C1 segment of cervical spinal cord (tissue), 14 donors: ENCODE results near the gene FCRLA.
"Not testable (repeated sequence)": the region's sequence is repeated elsewhere in the genome, so short reads cannot be mapped to it uniquely, and the experiment has no call there.

Experiments
- DNase-seq, 14 donors: peaks; one replicate each; lab custom pipeline; 2025; lab: John Stamatoyannopoulos, UW

FCRLA gene

GRCh38 chr1:161705537-161705936 is 1.5 kb upstream of the FCRLA start:
- DNase-seq = no peak

- DNase-seq = no peak
These were observed 932 bp upstream of the FCRLA start for GRCh38 chr1:161706113-161706481.

- no peak for DNase-seq
These were observed 474 bp downstream of the FCRLA start for GRCh38 chr1:161707503-161707902.

- no peak for DNase-seq
These were observed 2.3 kb downstream of the FCRLA start for GRCh38 chr1:161709373-161709772.

GRCh38 chr1:161710560-161710959 is 3.5 kb downstream of the FCRLA start:
- DNase-seq = no peak

GRCh38 chr1:161718559-161719324 is 11.7 kb downstream of the FCRLA start:
- DNase-seq = no peak

GRCh38 chr1:161719325-161719611 is 12.2 kb downstream of the FCRLA start:
- DNase-seq = no peak

- DNase-seq = no peak
These were observed 13.4 kb downstream of the FCRLA start for GRCh38 chr1:161720422-161720821.

- DNase-seq = no peak
These were observed 14.1 kb downstream of the FCRLA start, which contains the start of gene FCRLB for GRCh38 chr1:161720956-161721737. Gene FCRLB (plus strand): TSS chr1:161721544. CDS start chr1:161722673, 1,129 bp downstream.

- DNase-seq = peak in 1 of 14 donors; percentile 10
These were observed 14.8 kb downstream of the FCRLA start for GRCh38 chr1:161721738-161722343.

GRCh38 chr1:161722406-161722805 is 15.4 kb downstream of the FCRLA start:
- no peak for DNase-seq

- DNase-seq = no peak
These were observed 16.6 kb downstream of the FCRLA start for GRCh38 chr1:161723459-161724141.

GRCh38 chr1:161725258-161725907 is 18.4 kb downstream of the FCRLA start:
- not testable (repeated sequence) for DNase-seq

GRCh38 chr1:161725908-161726472 is 19.0 kb downstream of the FCRLA start:
- peak in 9 of 14 donors; percentile 28 to 63 (median 42) for DNase-seq

GRCh38 chr1:161726473-161727255 is 19.6 kb downstream of the FCRLA start:
- DNase-seq = peak in 13 of 14 donors; percentile 19 to 84 (median 58)

- DNase-seq = no peak
These were observed 20.4 kb downstream of the FCRLA start for GRCh38 chr1:161727256-161727924.

- no peak for DNase-seq
These were observed 21.6 kb downstream of the FCRLA start for GRCh38 chr1:161728376-161729226.

- no peak for DNase-seq
These were observed 23.1 kb downstream of the FCRLA start for GRCh38 chr1:161730050-161730564.

- no peak for DNase-seq
These were observed 24.2 kb downstream of the FCRLA start for GRCh38 chr1:161731241-161731640.
